Measurements from ENCODE around the gene HIP1R.

DNA sequence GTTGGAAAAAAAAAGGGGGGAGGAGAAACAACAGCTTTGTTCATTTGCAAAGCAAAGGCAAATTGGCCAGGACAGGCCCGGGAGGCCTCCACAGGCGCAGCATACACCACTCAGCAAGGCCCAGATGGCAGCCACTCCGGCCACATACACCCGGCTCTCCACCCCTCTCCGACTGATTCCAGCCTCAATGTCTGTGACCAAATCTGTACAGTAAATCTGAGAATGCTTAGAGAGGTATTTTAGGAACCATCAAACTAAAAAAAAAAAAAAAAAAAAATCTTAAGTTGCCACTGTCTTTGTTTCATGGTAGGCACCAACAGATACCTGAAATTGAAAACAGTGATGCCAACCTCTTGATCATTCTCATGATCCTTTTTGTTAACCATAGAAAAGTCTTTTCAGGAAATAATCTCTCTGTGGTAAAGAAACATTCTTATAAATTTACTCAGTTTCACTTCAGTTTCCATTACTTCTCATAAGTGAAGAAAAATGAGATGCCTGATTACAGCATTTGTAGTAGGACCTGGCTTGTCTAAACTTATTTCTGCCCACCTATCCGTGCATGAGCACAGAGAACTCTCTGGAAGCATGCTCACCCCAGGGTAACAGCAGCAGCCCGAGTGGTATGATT, 40.4 kb downstream of the HIP1R start:
- no peak for TF ChIP-seq POLR2A (IDR thresholded peaks at IDR 0.05)
- no peak for TF ChIP-seq CTCF (IDR thresholded peaks at IDR 0.05)

Measured in esophagus squamous epithelium (tissue), 4 donors.